ENCODE data around the gene STAT6. TPM values are rescaled to one million over a fixed set of nuclear protein-coding genes. Genes with fewer than 3 reads are reported as not detected.
A peak's percentile ranks its signal among the peaks of the same experiment; 100 is the strongest.

The STAT6 gene
- polyA plus RNA-seq, 2 of the 4 experiments (the other 2 are of a cell fraction), result 58.8 to 59.0 TPM

- TF ChIP-seq ZNF302 (CRISPR knock-in tag; IDR thresholded peaks at IDR 0.05) (no peak), RAD21 (conservative IDR thresholded peaks at IDR 0.05 in 1 of 2, IDR thresholded peaks at IDR 0.05 in 1 of 2) (peak; percentile 44 to 52), SMC3 (IDR thresholded peaks at IDR 0.05) (peak; percentile 57), CEBPB (IDR thresholded peaks at IDR 0.05) (no peak), CTCF (IDR thresholded peaks at IDR 0.05) (peak; percentile 36; the same call in 2 of the 3 replicates), HOXB5 (CRISPR knock-in tag; IDR thresholded peaks at IDR 0.05) (no peak), MAX (IDR thresholded peaks at IDR 0.05) (peak; percentile 58), RNF2 (IDR thresholded peaks at IDR 0.05; ENCODE audit: borderline replicate concordance, low read depth) (0 out of 2 replicates have a peak, but pooled peaks have one; percentile 10), FOSL2 (IDR thresholded peaks at IDR 0.05) (0 out of 2 replicates have a peak, but pooled peaks have one; percentile 28), FOSL2 (CRISPR knock-in tag; IDR thresholded peaks at IDR 0.05) (no peak), BCL3 (IDR thresholded peaks at IDR 0.05) (0 out of 3 replicates have a peak, but pooled peaks have one; percentile 6), E2F6 (IDR thresholded peaks at IDR 0.05; ENCODE audit: borderline replicate concordance, low read depth) (peak; percentile 66)
- ATAC-seq (peak in 1 of 2 experiments; percentile 66; a peak in 3 of 6 replicates), FAIRE-seq (no peak), DNase-seq (ENCODE audit: low read depth in 1 of 2, low spot score in 1 of 2) (peak; percentile 70 to 79)
- H3K9me3 ChIP-seq, result peaks cover 4% of the 10 kb centered on the region; the same call in 1 of the 3 replicates
- POLR2A ChIA-PET, result interaction anchor here (0.8 to 2.2 kb wide), 6 partner anchors 16 to 402 kb away, joined by 3 to 20 read pairs (median 4); partner anchors contain the start of genes NACA and STAT6
- CTCF ChIA-PET, result interaction anchor here (0.9 to 20.0 kb wide), 14 partner anchors 8 to 326 kb away, joined by 3 to 1152 read pairs (median 4); partner anchors contain the start of genes LRP1-AS and STAT6
- H3K4me1 ChIP-seq, result peaks cover 25% of the 10 kb centered on the region; the same call in 2 of the 3 replicates
- 12% methylated on average over 26 of the region's 26 CpGs for WGBS (ENCODE audit: missing lambda C conversion rate)
- peak overlapping the region; percentile 90 for H3K4me2 ChIP-seq
- peak overlapping the region; percentile 88 to 97 for H3K27ac ChIP-seq
- peak overlapping the region; percentile 64 for H3K4me3 ChIP-seq
These were observed 16.1 kb upstream of the STAT6 start for GRCh38 chr12:57127101-57127725.

GRCh38 chr12:57126561-57126960 lies 15.4 kb upstream of the STAT6 start:
- no peak overlapping the region for H3K4me3 ChIP-seq
- H3K4me2 ChIP-seq, result peak overlapping the region; percentile 90
- H3K4me1 ChIP-seq, result peaks cover 23% of the 10 kb centered on the region; the same call in 2 of the 3 replicates
- WGBS (ENCODE audit: missing lambda C conversion rate), result 71% methylated on average over 7 of the region's 7 CpGs
- CTCF ChIA-PET, result interaction anchor here (0.9 to 20.0 kb wide), 11 partner anchors 8 to 327 kb away, joined by 3 to 1152 read pairs (median 4); partner anchors contain the start of genes LRP1-AS and STAT6
- ATAC-seq (no peak), FAIRE-seq (no peak), DNase-seq (ENCODE audit: low read depth in 1 of 2, low spot score in 1 of 2) (no peak)
- peak overlapping the region in 1 of 2 experiments; percentile 97; a peak in 4 of 6 replicates for H3K27ac ChIP-seq
- peaks cover 4% of the 10 kb centered on the region; the same call in 1 of the 3 replicates for H3K9me3 ChIP-seq
- POLR2A ChIA-PET, result interaction anchor here (0.7 to 2.2 kb wide), 5 partner anchors 15 to 609 kb away, joined by 3 to 20 read pairs (median 4); partner anchors contain the start of genes NACA and STAT6
- TF ChIP-seq REST (IDR thresholded peaks at IDR 0.05) (no peak), CBX2 (IDR thresholded peaks at IDR 0.05; ENCODE audit: borderline replicate concordance, low read depth) (no peak), NR3C1 (IDR thresholded peaks at IDR 0.05) (no peak), MYC (IDR thresholded peaks at IDR 0.05; ENCODE audit: borderline replicate concordance, low read length) (no peak), EHF (CRISPR knock-in tag; IDR thresholded peaks at IDR 0.05) (no peak), NPAS2 (CRISPR knock-in tag; IDR thresholded peaks at IDR 0.05; ENCODE audit: borderline replicate concordance) (no peak), MAX (IDR thresholded peaks at IDR 0.05) (no peak), ZFP36 (IDR thresholded peaks at IDR 0.05; ENCODE audit: borderline replicate concordance, partially characterized antibody) (no peak), PHF8 (IDR thresholded peaks at IDR 0.05; ENCODE audit: borderline replicate concordance, low read depth) (no peak), ESRRA (IDR thresholded peaks at IDR 0.05; ENCODE audit: borderline replicate concordance, low read length) (no peak), CHD4 (IDR thresholded peaks at IDR 0.05; ENCODE audit: borderline replicate concordance) (no peak), RAD21 (conservative IDR thresholded peaks at IDR 0.05 in 1 of 2, IDR thresholded peaks at IDR 0.05 in 1 of 2) (no peak), HOXB5 (CRISPR knock-in tag; IDR thresholded peaks at IDR 0.05) (no peak), ZSCAN20 (CRISPR knock-in tag; IDR thresholded peaks at IDR 0.05) (no peak), HOXA7 (CRISPR knock-in tag; IDR thresholded peaks at IDR 0.05) (no peak), HDAC2 (IDR thresholded peaks at IDR 0.05) (no peak), POLR2AphosphoS2 (conservative IDR thresholded peaks at IDR 0.05; ENCODE audit: low read length) (no peak), KDM1A (IDR thresholded peaks at IDR 0.05; ENCODE audit: low read depth) (no peak)

All from A549 (cell line).